Measurements from ENCODE around the gene RPS19.

- no peak for TF ChIP-seq YY1 (IDR thresholded peaks at IDR 0.05; ENCODE audit: insufficient read depth, insufficient read length)
- no peak for TF ChIP-seq ZNF274 (IDR thresholded peaks at IDR 0.05; ENCODE audit: low read depth, low read length)
- TF ChIP-seq SUZ12 (IDR thresholded peaks at IDR 0.05; ENCODE audit: extremely low read depth, insufficient read depth, insufficient read length): no peak
These were observed 44.2 kb downstream of the RPS19 start for GRCh38 chr19:41904118-41904870.
